ENCODE results near the gene CYBB. TPM values are rescaled to one million over a fixed set of nuclear protein-coding genes. Genes with fewer than 3 reads are reported as not detected.

CYBB gene
- total RNA-seq (2014; rRNA removed) (0.40 and 0.46 TPM in 2 replicates), Bru-seq, nascent RNA (percentile 38 among the genes with signal in this experiment), BruChase-seq, experiment 1, labeled RNA remaining after a 6-hour chase (percentile 51 among the genes with signal in this experiment), BruChase-seq, experiment 2, labeled RNA remaining after a 2-hour chase (percentile 55 among the genes with signal in this experiment)
- long read RNA-seq, result 0 reads

- Histone ChIP-seq H3K36me3 (ENCODE audit: low read depth, low read length) (no peaks in the 10 kb centered on the region), H3K9me2 (replicated peaks; ENCODE audit: low read length) (no peaks in the 10 kb centered on the region), H3K79me2 (ENCODE audit: low read length) (no peaks in the 10 kb centered on the region), H3K9me3 (ENCODE audit: low read length) (no peaks in the 10 kb centered on the region), H3K4me3 (ENCODE audit: low read length) (no peak within 1 kb of the TSS), H3K27ac (ENCODE audit: low read length) (no peak within 1 kb of the TSS), H3K9ac (ENCODE audit: low read length) (no peak within 1 kb of the TSS), H3K4me1 (ENCODE audit: insufficient read depth, low read length) (no peaks in the 10 kb centered on the region), H4K20me1 (ENCODE audit: low read length) (no peaks in the 10 kb centered on the region), H3F3A (ENCODE audit: low read length, unreplicated experiment) (no peaks in the 10 kb centered on the region), H3K27me3 (ENCODE audit: low read length) (no peaks in the 10 kb centered on the region), H3K4me2 (ENCODE audit: low read length) (no peak within 1 kb of the TSS), H2AFZ (ENCODE audit: low read length) (no peak within 1 kb of the TSS)
- TF ChIP-seq EZH2phosphoT487 (IDR thresholded peaks at IDR 0.05; ENCODE audit: borderline replicate concordance, low read length) (no peak), EZH2 (IDR thresholded peaks at IDR 0.05; ENCODE audit: low read length, unreplicated experiment) (no peak)
- TF ChIP-seq, protein P1, sequence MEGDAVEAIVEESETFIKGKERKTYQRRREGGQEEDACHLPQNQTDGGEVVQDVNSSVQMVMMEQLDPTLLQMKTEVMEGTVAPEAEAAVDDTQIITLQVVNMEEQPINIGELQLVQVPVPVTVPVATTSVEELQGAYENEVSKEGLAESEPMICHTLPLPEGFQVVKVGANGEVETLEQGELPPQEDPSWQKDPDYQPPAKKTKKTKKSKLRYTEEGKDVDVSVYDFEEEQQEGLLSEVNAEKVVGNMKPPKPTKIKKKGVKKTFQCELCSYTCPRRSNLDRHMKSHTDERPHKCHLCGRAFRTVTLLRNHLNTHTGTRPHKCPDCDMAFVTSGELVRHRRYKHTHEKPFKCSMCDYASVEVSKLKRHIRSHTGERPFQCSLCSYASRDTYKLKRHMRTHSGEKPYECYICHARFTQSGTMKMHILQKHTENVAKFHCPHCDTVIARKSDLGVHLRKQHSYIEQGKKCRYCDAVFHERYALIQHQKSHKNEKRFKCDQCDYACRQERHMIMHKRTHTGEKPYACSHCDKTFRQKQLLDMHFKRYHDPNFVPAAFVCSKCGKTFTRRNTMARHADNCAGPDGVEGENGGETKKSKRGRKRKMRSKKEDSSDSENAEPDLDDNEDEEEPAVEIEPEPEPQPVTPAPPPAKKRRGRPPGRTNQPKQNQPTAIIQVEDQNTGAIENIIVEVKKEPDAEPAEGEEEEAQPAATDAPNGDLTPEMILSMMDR (conservative IDR thresholded peaks at IDR 0.05; ENCODE audit: low read depth, low read length), result no peak
- BruUV-seq (replicated peaks), result no TSS peak
- DNase-seq (no peak), ATAC-seq (no peak)
- intact Hi-C loops (cut with micrococcal nuclease), result no loop called here
- POLR2A ChIA-PET (ENCODE audit: unreplicated experiment), result no interaction called here
- CTCF ChIA-PET, result no interaction called here
Measured at GRCh38 chrX:37779857-37780256, at the start of gene CYBB. Gene CYBB (plus strand): TSS chrX:37780059. CDS start chrX:37780078, 19 bp downstream.

DNA sequence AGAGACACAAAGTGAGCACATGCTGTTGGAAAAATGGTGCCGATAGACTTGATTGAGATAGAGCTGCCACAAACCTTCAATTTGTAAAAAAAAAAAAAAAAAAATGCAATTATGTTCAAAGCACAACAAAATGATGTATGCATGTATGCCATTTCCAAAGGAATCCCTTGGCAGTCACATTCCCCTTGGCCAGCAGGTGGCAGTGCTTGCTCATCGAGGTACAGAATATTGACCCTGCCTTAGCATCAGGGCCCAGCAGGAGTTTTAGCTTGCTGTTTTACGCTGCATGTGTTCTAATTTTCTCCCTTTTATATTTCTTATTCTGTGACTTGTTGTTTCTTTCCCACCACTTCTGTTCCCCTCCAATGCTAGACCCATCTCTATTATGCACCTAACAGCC is 34.5 kb upstream of the CYBB start:
- intact Hi-C loops (cut with micrococcal nuclease), result loop anchor here (1.0 to 2.0 kb wide), 6 partner anchors 80 to 430 kb away; no protein-coding TSS in a partner anchor
- H3K27me3 ChIP-seq (ENCODE audit: low read length), result no peaks in the 10 kb centered on the region
- H3K9ac ChIP-seq (ENCODE audit: low read length), result no peak overlapping the region
- TF ChIP-seq EZH2 (IDR thresholded peaks at IDR 0.05; ENCODE audit: low read length, unreplicated experiment) (no peak), EZH2phosphoT487 (IDR thresholded peaks at IDR 0.05; ENCODE audit: borderline replicate concordance, low read length) (no peak)
- TF ChIP-seq, protein P1 (conservative IDR thresholded peaks at IDR 0.05; ENCODE audit: low read depth, low read length), result peak; percentile 80
- no peaks in the 10 kb centered on the region for H4K20me1 ChIP-seq (ENCODE audit: low read length)
- no peaks in the 10 kb centered on the region for H3K9me2 ChIP-seq (replicated peaks; ENCODE audit: low read length)
- DNase-seq (peak; percentile 84), ATAC-seq (peak; percentile 89)
- BruUV-seq (replicated peaks), result no TSS peak
- ChIA-PET CTCF (interaction anchor here (0.6 kb wide), 3 partner anchors 86 to 421 kb away, joined by 3 to 6 read pairs (median 3); no protein-coding TSS in a partner anchor), POLR2A (ENCODE audit: unreplicated experiment) (no interaction called here)
- no peak overlapping the region for H3K4me3 ChIP-seq (ENCODE audit: low read length)
- no peaks in the 10 kb centered on the region for H3K36me3 ChIP-seq (ENCODE audit: low read depth, low read length)
- no peaks in the 10 kb centered on the region for H3K9me3 ChIP-seq (ENCODE audit: low read length)
- no peak overlapping the region for H3K4me2 ChIP-seq (ENCODE audit: low read length)
- no peaks in the 10 kb centered on the region for H3F3A ChIP-seq (ENCODE audit: low read length, unreplicated experiment)
- H3K4me1 ChIP-seq (ENCODE audit: insufficient read depth, low read length), result peaks cover 17% of the 10 kb centered on the region
- no peak overlapping the region for H2AFZ ChIP-seq (ENCODE audit: low read length)
- H3K79me2 ChIP-seq (ENCODE audit: low read length), result no peaks in the 10 kb centered on the region
- H3K27ac ChIP-seq (ENCODE audit: low read length), result no peak overlapping the region

DNA sequence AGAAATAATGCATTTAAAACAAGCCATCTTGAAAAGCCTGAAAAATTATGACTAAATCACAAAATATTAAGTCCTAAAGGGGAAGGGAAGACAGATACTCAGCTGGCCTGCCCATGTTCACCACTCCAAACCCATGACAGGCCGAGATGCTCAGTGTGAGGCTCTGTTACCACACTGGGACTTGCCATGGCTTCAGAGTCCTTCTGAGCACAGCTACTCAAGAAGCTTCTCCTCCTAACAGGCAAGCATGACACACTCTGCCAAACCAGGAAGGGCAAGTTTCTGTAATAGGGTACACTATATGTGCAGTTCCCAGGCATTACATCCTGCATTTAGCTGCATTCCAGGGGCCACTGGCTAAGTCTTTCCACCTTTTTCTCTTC is 34.0 kb upstream of the CYBB start:
- POLR2A ChIA-PET (ENCODE audit: unreplicated experiment), result no interaction called here

More for the DNA sequence above, 34.0 kb upstream of the CYBB start:
- H3K36me3 ChIP-seq (ENCODE audit: low read depth, low read length), result no peaks in the 10 kb centered on the region
- H3K79me2 ChIP-seq (ENCODE audit: low read length), result no peaks in the 10 kb centered on the region
- H2AFZ ChIP-seq (ENCODE audit: low read length), result no peak overlapping the region
- H3K4me2 ChIP-seq (ENCODE audit: low read length), result no peak overlapping the region
- DNase-seq (no peak), ATAC-seq (peak; percentile 22; the same call in 1 of the 2 replicates)
- peaks cover 17% of the 10 kb centered on the region for H3K4me1 ChIP-seq (ENCODE audit: insufficient read depth, low read length)
- no peak overlapping the region for H3K4me3 ChIP-seq (ENCODE audit: low read length)
- TF ChIP-seq EZH2 (IDR thresholded peaks at IDR 0.05; ENCODE audit: low read length, unreplicated experiment) (no peak), EZH2phosphoT487 (IDR thresholded peaks at IDR 0.05; ENCODE audit: borderline replicate concordance, low read length) (no peak)
- TF ChIP-seq, protein P1 (conservative IDR thresholded peaks at IDR 0.05; ENCODE audit: low read depth, low read length), result no peak
- no TSS peak for BruUV-seq (replicated peaks)
- no peaks in the 10 kb centered on the region for H3F3A ChIP-seq (ENCODE audit: low read length, unreplicated experiment)
- H3K9me3 ChIP-seq (ENCODE audit: low read length), result no peaks in the 10 kb centered on the region
- intact Hi-C loops (cut with micrococcal nuclease), result loop anchor here (1.0 to 2.0 kb wide), 6 partner anchors 79 to 429 kb away; no protein-coding TSS in a partner anchor
- no peaks in the 10 kb centered on the region for H3K9me2 ChIP-seq (replicated peaks; ENCODE audit: low read length)
- no peaks in the 10 kb centered on the region for H3K27me3 ChIP-seq (ENCODE audit: low read length)
- no peak overlapping the region for H3K9ac ChIP-seq (ENCODE audit: low read length)
- H4K20me1 ChIP-seq (ENCODE audit: low read length), result no peaks in the 10 kb centered on the region
- CTCF ChIA-PET, result interaction anchor here (0.6 kb wide), 2 partner anchors 176 to 421 kb away, joined by 3 read pairs; no protein-coding TSS in a partner anchor
- no peak overlapping the region for H3K27ac ChIP-seq (ENCODE audit: low read length)

Data from PC-3 (cell line).